IMR-90 (cell line): ENCODE measurements around the gene NAP1L1.

ENCODE experiments used
- MAFK ChIP-seq: IDR thresholded peaks from 2 replicates; pipeline ENCODE4 v1.6.1; 2012; ENCODE audit warnings: low read depth, low read length, improper control_type of control experiment
- MAZ ChIP-seq: IDR thresholded peaks from 2 replicates; pipeline ENCODE4 v1.6.1; 2012; ENCODE audit warnings: low read depth, mild to moderate bottlenecking, low read length, improper control_type of control experiment, moderate library complexity, borderline replicate concordance
- MXI1 ChIP-seq: IDR thresholded peaks from 2 replicates; pipeline ENCODE4 v1.6.1; 2012; ENCODE audit warnings: low read depth, mild to moderate bottlenecking, low read length, moderate library complexity, borderline replicate concordance
- POLR2A ChIP-seq: IDR thresholded peaks from 2 replicates; pipeline ENCODE4 v1.6.1; 2012; ENCODE audit warnings: mild to moderate bottlenecking, low read depth, low read length
- TF ChIP-seq, protein P1 (sequence below): conservative IDR thresholded peaks from 2 replicates; pipeline ENCODE4 v1.5.1; 2012; ENCODE audit warnings: mild to moderate bottlenecking, low read depth, low read length, improper control_type of control experiment
- TF ChIP-seq, protein P2 (sequence below): fragments of 150-350 bp; IDR thresholded peaks from 2 replicates; pipeline ENCODE4 v1.6.1; 2017; ENCODE audit warnings: mild to moderate bottlenecking, antibody characterized with exemption, low read length, low read depth

DNA sequence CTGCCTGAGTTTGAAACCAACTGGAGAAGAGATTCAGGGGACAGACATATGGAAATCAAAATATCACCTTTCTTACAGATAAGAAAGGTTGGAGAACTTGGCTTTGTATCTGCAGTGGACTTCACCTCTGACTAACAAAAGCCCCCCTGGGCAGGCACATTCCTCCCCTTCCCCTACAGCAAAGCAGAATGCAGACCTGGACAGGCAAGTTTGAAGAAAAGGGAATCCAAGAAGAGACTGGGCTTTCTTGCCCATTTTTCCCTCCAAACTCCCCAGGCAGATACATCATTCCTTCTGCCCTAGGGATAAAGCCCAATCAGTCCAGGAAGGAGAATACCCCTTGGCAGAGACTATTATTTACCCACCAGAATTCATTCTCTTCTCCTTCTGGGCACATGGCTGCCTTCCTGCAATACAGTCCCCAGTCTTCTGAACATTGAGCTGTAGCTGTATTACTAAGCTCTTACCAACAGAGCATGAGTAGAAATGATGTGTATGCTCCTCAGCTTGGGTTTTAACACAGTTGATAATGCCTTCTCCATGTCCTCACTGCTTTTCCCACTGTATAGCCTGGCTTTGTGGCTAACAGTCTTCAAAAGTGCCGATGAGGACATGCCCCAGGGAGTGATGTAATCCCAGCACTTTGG is 17.4 kb upstream of the NAP1L1 start:
- TF ChIP-seq, protein P1, sequence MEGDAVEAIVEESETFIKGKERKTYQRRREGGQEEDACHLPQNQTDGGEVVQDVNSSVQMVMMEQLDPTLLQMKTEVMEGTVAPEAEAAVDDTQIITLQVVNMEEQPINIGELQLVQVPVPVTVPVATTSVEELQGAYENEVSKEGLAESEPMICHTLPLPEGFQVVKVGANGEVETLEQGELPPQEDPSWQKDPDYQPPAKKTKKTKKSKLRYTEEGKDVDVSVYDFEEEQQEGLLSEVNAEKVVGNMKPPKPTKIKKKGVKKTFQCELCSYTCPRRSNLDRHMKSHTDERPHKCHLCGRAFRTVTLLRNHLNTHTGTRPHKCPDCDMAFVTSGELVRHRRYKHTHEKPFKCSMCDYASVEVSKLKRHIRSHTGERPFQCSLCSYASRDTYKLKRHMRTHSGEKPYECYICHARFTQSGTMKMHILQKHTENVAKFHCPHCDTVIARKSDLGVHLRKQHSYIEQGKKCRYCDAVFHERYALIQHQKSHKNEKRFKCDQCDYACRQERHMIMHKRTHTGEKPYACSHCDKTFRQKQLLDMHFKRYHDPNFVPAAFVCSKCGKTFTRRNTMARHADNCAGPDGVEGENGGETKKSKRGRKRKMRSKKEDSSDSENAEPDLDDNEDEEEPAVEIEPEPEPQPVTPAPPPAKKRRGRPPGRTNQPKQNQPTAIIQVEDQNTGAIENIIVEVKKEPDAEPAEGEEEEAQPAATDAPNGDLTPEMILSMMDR = no peak
- TF ChIP-seq POLR2A = no peak
- TF ChIP-seq MAFK = no peak
- TF ChIP-seq, protein P2, sequence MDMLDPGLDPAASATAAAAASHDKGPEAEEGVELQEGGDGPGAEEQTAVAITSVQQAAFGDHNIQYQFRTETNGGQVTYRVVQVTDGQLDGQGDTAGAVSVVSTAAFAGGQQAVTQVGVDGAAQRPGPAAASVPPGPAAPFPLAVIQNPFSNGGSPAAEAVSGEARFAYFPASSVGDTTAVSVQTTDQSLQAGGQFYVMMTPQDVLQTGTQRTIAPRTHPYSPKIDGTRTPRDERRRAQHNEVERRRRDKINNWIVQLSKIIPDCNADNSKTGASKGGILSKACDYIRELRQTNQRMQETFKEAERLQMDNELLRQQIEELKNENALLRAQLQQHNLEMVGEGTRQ = no peak
- TF ChIP-seq MXI1 = no peak
- no peak for TF ChIP-seq MAZ
